Loucy (cell line): ENCODE measurements around the gene MYO1A.

Source experiments
- H2AFZ ChIP-seq: fragments of 200-600 bp; sonication (generic); 2 replicates; pipeline ENCODE4 v1.6.0; 2016; ENCODE audit warnings: antibody characterized with exemption, mild to moderate bottlenecking, low read length, moderate library complexity
- H3F3A ChIP-seq: fragments of 200-600 bp; 2 replicates; pipeline ENCODE4 v1.6.0; 2016; ENCODE audit warnings: antibody characterized with exemption, low read depth, mild to moderate bottlenecking
- H3K27me3 ChIP-seq: fragments of 200-600 bp; sonication (generic); 2 replicates; pipeline ENCODE4 v1.6.1; 2014; ENCODE audit warnings: low read length, mild to moderate bottlenecking; ENCODE audit not compliant: insufficient read depth, poor library complexity, severe bottlenecking
- H3K36me3 ChIP-seq: fragments of 200-600 bp; sonication (generic); 2 replicates; pipeline ENCODE4 v1.6.1; 2016; ENCODE audit warnings: low read length; ENCODE audit not compliant: insufficient read depth
- H3K4me1 ChIP-seq: fragments of 200-600 bp; sonication (generic); 2 replicates; pipeline ENCODE4 v1.5.1; 2014; ENCODE audit warnings: low read length, mild to moderate bottlenecking; ENCODE audit not compliant: insufficient read depth, poor library complexity, severe bottlenecking
- H3K4me2 ChIP-seq: fragments of 200-600 bp; sonication (generic); 2 replicates; pipeline ENCODE4 v1.6.0; 2014; ENCODE audit warnings: antibody characterized with exemption, low read length, low read depth, mild to moderate bottlenecking; ENCODE audit not compliant: poor library complexity, severe bottlenecking
- H3K4me3 ChIP-seq: fragments of 200-600 bp; sonication (generic); 2 replicates; pipeline ENCODE4 v1.5.1; 2014; ENCODE audit warnings: low read length, mild to moderate bottlenecking, mixed read lengths; ENCODE audit not compliant: poor library complexity, severe bottlenecking
- H3K79me2 ChIP-seq: fragments of 200-600 bp; sonication (generic); 2 replicates; pipeline ENCODE4 v1.6.1; 2014; ENCODE audit warnings: low read length; ENCODE audit not compliant: insufficient read depth
- H3K9ac ChIP-seq: fragments of 200-600 bp; sonication (generic); 2 replicates; pipeline ENCODE4 v1.6.0; 2014; ENCODE audit warnings: mild to moderate bottlenecking, low read depth, low read length, moderate library complexity; ENCODE audit not compliant: poor library complexity, severe bottlenecking
- H3K9me2 ChIP-seq: fragments of 200-600 bp; sonication (generic); replicated peaks from 2 replicates; pipeline ENCODE4 v1.6.1; 2016; ENCODE audit warnings: low read depth, low read length, mixed read lengths
- H3K9me3 ChIP-seq: fragments of 200-600 bp; sonication (generic); 2 replicates; pipeline ENCODE4 v1.6.1; 2014; ENCODE audit warnings: mild to moderate bottlenecking, antibody characterized with exemption, low read length, low read depth; ENCODE audit not compliant: insufficient read depth
- H4K20me1 ChIP-seq: fragments of 200-600 bp; sonication (generic); 2 replicates; pipeline ENCODE4 v1.6.0; 2014; ENCODE audit warnings: antibody characterized with exemption, low read length, mild to moderate bottlenecking; ENCODE audit not compliant: insufficient read depth, poor library complexity, severe bottlenecking
- EZH2phosphoT487 ChIP-seq: fragments of 200-600 bp; IDR thresholded peaks from 2 replicates; pipeline ENCODE4 v1.6.1; 2018; ENCODE audit warnings: antibody characterized with exemption, mild to moderate bottlenecking, moderate library complexity, borderline replicate concordance
- TF ChIP-seq, protein P1 (sequence below): fragments of 200-600 bp; sonication (generic); conservative IDR thresholded peaks from 2 replicates; pipeline ENCODE4 v1.5.1; 2014; ENCODE audit warnings: mild to moderate bottlenecking, antibody characterized with exemption, low read length

The MYO1A gene

GRCh38 chr12:57040211-57040610 is 9.7 kb downstream of the MYO1A start:
- H3F3A ChIP-seq = no peaks in the 10 kb centered on the region
- no peaks in the 10 kb centered on the region for H3K36me3 ChIP-seq
- H3K4me1 ChIP-seq = no peaks in the 10 kb centered on the region
- H3K79me2 ChIP-seq = no peaks in the 10 kb centered on the region
- no peaks in the 10 kb centered on the region for H4K20me1 ChIP-seq
- no peak overlapping the region for H3K9ac ChIP-seq
- TF ChIP-seq, protein P1, sequence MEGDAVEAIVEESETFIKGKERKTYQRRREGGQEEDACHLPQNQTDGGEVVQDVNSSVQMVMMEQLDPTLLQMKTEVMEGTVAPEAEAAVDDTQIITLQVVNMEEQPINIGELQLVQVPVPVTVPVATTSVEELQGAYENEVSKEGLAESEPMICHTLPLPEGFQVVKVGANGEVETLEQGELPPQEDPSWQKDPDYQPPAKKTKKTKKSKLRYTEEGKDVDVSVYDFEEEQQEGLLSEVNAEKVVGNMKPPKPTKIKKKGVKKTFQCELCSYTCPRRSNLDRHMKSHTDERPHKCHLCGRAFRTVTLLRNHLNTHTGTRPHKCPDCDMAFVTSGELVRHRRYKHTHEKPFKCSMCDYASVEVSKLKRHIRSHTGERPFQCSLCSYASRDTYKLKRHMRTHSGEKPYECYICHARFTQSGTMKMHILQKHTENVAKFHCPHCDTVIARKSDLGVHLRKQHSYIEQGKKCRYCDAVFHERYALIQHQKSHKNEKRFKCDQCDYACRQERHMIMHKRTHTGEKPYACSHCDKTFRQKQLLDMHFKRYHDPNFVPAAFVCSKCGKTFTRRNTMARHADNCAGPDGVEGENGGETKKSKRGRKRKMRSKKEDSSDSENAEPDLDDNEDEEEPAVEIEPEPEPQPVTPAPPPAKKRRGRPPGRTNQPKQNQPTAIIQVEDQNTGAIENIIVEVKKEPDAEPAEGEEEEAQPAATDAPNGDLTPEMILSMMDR = no peak
- no peak for TF ChIP-seq EZH2phosphoT487
- no peak overlapping the region for H3K4me2 ChIP-seq
- no peaks in the 10 kb centered on the region for H3K9me2 ChIP-seq
- H3K27me3 ChIP-seq = no peaks in the 10 kb centered on the region
- no peak overlapping the region for H3K4me3 ChIP-seq
- H3K9me3 ChIP-seq = no peaks in the 10 kb centered on the region
- H2AFZ ChIP-seq = no peak overlapping the region

DNA sequence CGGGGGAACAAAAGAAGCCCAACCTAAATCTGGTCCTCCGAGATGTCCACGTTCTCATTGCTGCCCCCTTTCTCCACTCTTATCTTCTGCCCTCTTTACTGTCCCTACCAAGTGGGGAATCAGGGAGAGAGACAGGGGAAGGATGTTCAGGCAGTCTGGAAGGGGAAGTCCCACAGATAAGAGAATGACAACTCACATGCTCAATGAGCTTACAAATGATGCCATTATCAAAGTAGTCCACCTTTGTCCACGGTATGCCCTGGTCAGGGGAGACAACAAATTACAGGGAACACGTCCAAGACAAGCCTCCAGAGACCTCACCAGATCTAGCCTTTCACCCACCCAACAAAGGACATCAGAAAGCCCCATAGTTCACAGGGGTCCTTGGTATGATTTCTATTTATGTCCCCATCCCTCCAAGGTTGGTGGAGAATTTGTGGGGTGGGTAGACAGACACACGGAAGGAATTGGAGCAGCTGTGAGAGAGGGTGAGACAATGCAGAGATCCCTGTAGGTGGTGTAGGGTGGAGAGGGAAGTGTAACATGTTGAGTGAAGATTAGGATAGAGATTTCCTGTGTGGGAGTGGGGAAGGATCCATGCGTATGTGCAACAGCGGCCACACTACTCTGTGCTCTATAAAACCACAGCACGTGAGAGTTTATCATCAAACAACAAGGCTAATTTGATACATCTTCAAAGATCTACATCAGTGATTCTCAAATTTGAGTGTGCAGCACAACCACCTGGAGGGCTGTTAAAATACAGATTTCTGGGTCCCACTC is 10.7 kb downstream of the MYO1A start:
- Histone ChIP-seq H3K9me3 (no peaks in the 10 kb centered on the region), H3F3A (no peaks in the 10 kb centered on the region), H3K9me2 (no peaks in the 10 kb centered on the region)

GRCh38 chr12:57037264-57037663 is 12.7 kb downstream of the MYO1A start:
- TF ChIP-seq, protein P1 = no peak
- no peak for TF ChIP-seq EZH2phosphoT487
- Histone ChIP-seq H3K4me3 (no peak overlapping the region), H3K9ac (no peak overlapping the region), H3K9me2 (no peaks in the 10 kb centered on the region), H3K9me3 (no peaks in the 10 kb centered on the region), H3F3A (no peaks in the 10 kb centered on the region), H3K4me1 (no peaks in the 10 kb centered on the region), H3K4me2 (no peak overlapping the region), H3K27me3 (no peaks in the 10 kb centered on the region), H2AFZ (no peak overlapping the region), H3K36me3 (no peaks in the 10 kb centered on the region), H4K20me1 (no peaks in the 10 kb centered on the region), H3K79me2 (no peaks in the 10 kb centered on the region)

More for the DNA sequence above, 10.7 kb downstream of the MYO1A start:
- Histone ChIP-seq H3K79me2 (no peaks in the 10 kb centered on the region), H3K4me3 (no peak overlapping the region), H3K27me3 (no peaks in the 10 kb centered on the region), H4K20me1 (no peaks in the 10 kb centered on the region), H3K4me2 (no peak overlapping the region), H3K4me1 (no peaks in the 10 kb centered on the region), H2AFZ (no peak overlapping the region), H3K36me3 (no peaks in the 10 kb centered on the region), H3K9ac (no peak overlapping the region)
- no peak for TF ChIP-seq EZH2phosphoT487
- TF ChIP-seq, protein P1 = no peak
